ENCODE data around the gene FREM2.

Gene FREM2

GRCh38 chr13:38684714-38685113, 2.2 kb upstream of the FREM2 start:
- no peak for TF ChIP-seq PAX5 (IDR thresholded peaks at IDR 0.05; ENCODE audit: insufficient read depth, low read length, severe bottlenecking)
- no peak for TF ChIP-seq POLR2AphosphoS5 (IDR thresholded peaks at IDR 0.05; ENCODE audit: low read depth, low read length)
- no peak for TF ChIP-seq POLR2A (IDR thresholded peaks at IDR 0.05; ENCODE audit: low read depth, low read length)
- no peak for TF ChIP-seq SPI1 (IDR thresholded peaks at IDR 0.05; ENCODE audit: low read depth, low read length)
- no peak for TF ChIP-seq POU2F2 (IDR thresholded peaks at IDR 0.05; ENCODE audit: low read depth, low read length)
- DNase-seq (ENCODE audit: insufficient read length, low spot score) (no peak), FAIRE-seq (no peak)

GRCh38 chr13:38685431-38685830, 1.4 kb upstream of the FREM2 start:
- DNase-seq (ENCODE audit: insufficient read length, low spot score) = no peak
- FAIRE-seq = no peak
- TF ChIP-seq POLR2AphosphoS5 (IDR thresholded peaks at IDR 0.05; ENCODE audit: low read depth, low read length) (no peak), PAX5 (IDR thresholded peaks at IDR 0.05; ENCODE audit: insufficient read depth, low read length, severe bottlenecking) (no peak), TAF1 (IDR thresholded peaks at IDR 0.05; ENCODE audit: low read depth, low read length) (no peak), POLR2A (IDR thresholded peaks at IDR 0.05; ENCODE audit: low read depth, low read length) (no peak), SPI1 (IDR thresholded peaks at IDR 0.05; ENCODE audit: low read depth, low read length) (no peak), POU2F2 (IDR thresholded peaks at IDR 0.05; ENCODE audit: low read depth, low read length) (no peak)

GRCh38 chr13:38685974-38686576, 802 bp upstream of the FREM2 start:
- no peak for DNase-seq (ENCODE audit: insufficient read length, low spot score)
- no peak for FAIRE-seq

GRCh38 chr13:38687246-38688229, 661 bp downstream of the FREM2 start:
- TF ChIP-seq PAX5 (IDR thresholded peaks at IDR 0.05; ENCODE audit: insufficient read depth, low read length, severe bottlenecking) = no peak
- no peak for TF ChIP-seq POU2F2 (IDR thresholded peaks at IDR 0.05; ENCODE audit: low read depth, low read length)
- no peak for TF ChIP-seq TAF1 (IDR thresholded peaks at IDR 0.05; ENCODE audit: low read depth, low read length)
- TF ChIP-seq POLR2A (IDR thresholded peaks at IDR 0.05; ENCODE audit: low read depth, low read length) = no peak
- no peak for DNase-seq (ENCODE audit: insufficient read length, low spot score)
- no peak for FAIRE-seq

More at GRCh38 chr13:38685974-38686576, 802 bp upstream of the FREM2 start:
- TF ChIP-seq POU2F2 (IDR thresholded peaks at IDR 0.05; ENCODE audit: low read depth, low read length) (no peak), POLR2AphosphoS5 (IDR thresholded peaks at IDR 0.05; ENCODE audit: low read depth, low read length) (no peak), TAF1 (IDR thresholded peaks at IDR 0.05; ENCODE audit: low read depth, low read length) (no peak), SPI1 (IDR thresholded peaks at IDR 0.05; ENCODE audit: low read depth, low read length) (no peak), PAX5 (IDR thresholded peaks at IDR 0.05; ENCODE audit: insufficient read depth, low read length, severe bottlenecking) (no peak), POLR2A (IDR thresholded peaks at IDR 0.05; ENCODE audit: low read depth, low read length) (no peak)

- TF ChIP-seq POLR2AphosphoS5 (IDR thresholded peaks at IDR 0.05; ENCODE audit: low read depth, low read length) (no peak), PAX5 (IDR thresholded peaks at IDR 0.05; ENCODE audit: insufficient read depth, low read length, severe bottlenecking) (no peak)
- DNase-seq (ENCODE audit: insufficient read length, low spot score) (no peak), FAIRE-seq (no peak)
Measured at GRCh38 chr13:38688674-38689073, 1.8 kb downstream of the FREM2 start.

- no peak for FAIRE-seq
- TF ChIP-seq POU2F2 (IDR thresholded peaks at IDR 0.05; ENCODE audit: low read depth, low read length) = no peak
- TF ChIP-seq SPI1 (IDR thresholded peaks at IDR 0.05; ENCODE audit: low read depth, low read length) = no peak
- no peak for TF ChIP-seq POLR2AphosphoS5 (IDR thresholded peaks at IDR 0.05; ENCODE audit: low read depth, low read length)
- TF ChIP-seq PAX5 (IDR thresholded peaks at IDR 0.05; ENCODE audit: insufficient read depth, low read length, severe bottlenecking) = no peak
- TF ChIP-seq POLR2A (IDR thresholded peaks at IDR 0.05; ENCODE audit: low read depth, low read length) = no peak
- no peak for TF ChIP-seq TAF1 (IDR thresholded peaks at IDR 0.05; ENCODE audit: low read depth, low read length)
- DNase-seq (ENCODE audit: insufficient read length, low spot score) = no peak
Measured at GRCh38 chr13:38690231-38690630, 3.4 kb downstream of the FREM2 start.

GRCh38 chr13:38693168-38693567, 6.3 kb downstream of the FREM2 start:
- DNase-seq (ENCODE audit: insufficient read length, low spot score) (no peak), FAIRE-seq (no peak)
- TF ChIP-seq POLR2AphosphoS5 (IDR thresholded peaks at IDR 0.05; ENCODE audit: low read depth, low read length) (no peak), TAF1 (IDR thresholded peaks at IDR 0.05; ENCODE audit: low read depth, low read length) (no peak), POLR2A (IDR thresholded peaks at IDR 0.05; ENCODE audit: low read depth, low read length) (no peak), SPI1 (IDR thresholded peaks at IDR 0.05; ENCODE audit: low read depth, low read length) (no peak), PAX5 (IDR thresholded peaks at IDR 0.05; ENCODE audit: insufficient read depth, low read length, severe bottlenecking) (no peak), POU2F2 (IDR thresholded peaks at IDR 0.05; ENCODE audit: low read depth, low read length) (no peak)

GRCh38 chr13:38693641-38694040, 6.8 kb downstream of the FREM2 start:
- DNase-seq (ENCODE audit: insufficient read length, low spot score) (no peak), FAIRE-seq (no peak)
- TF ChIP-seq POLR2AphosphoS5 (IDR thresholded peaks at IDR 0.05; ENCODE audit: low read depth, low read length) = no peak
- no peak for TF ChIP-seq POLR2A (IDR thresholded peaks at IDR 0.05; ENCODE audit: low read depth, low read length)
- no peak for TF ChIP-seq SPI1 (IDR thresholded peaks at IDR 0.05; ENCODE audit: low read depth, low read length)
- TF ChIP-seq POU2F2 (IDR thresholded peaks at IDR 0.05; ENCODE audit: low read depth, low read length) = no peak

GRCh38 chr13:38697197-38697596, 10.3 kb downstream of the FREM2 start:
- no peak for DNase-seq (ENCODE audit: insufficient read length, low spot score)
- TF ChIP-seq TAF1 (IDR thresholded peaks at IDR 0.05; ENCODE audit: low read depth, low read length) (no peak), SPI1 (IDR thresholded peaks at IDR 0.05; ENCODE audit: low read depth, low read length) (no peak), POU2F2 (IDR thresholded peaks at IDR 0.05; ENCODE audit: low read depth, low read length) (no peak), PAX5 (IDR thresholded peaks at IDR 0.05; ENCODE audit: insufficient read depth, low read length, severe bottlenecking) (no peak), POLR2AphosphoS5 (IDR thresholded peaks at IDR 0.05; ENCODE audit: low read depth, low read length) (no peak)
- no peak for FAIRE-seq
